HEK293T (cell line): ENCODE results near the gene MMP25.

ENCODE experiments used
- ARNT ChIP-seq: fragments of 450-650 bp; IDR thresholded peaks from 2 replicates; pipeline ENCODE4 v1.6.1; 2017; ENCODE audit warnings: mild to moderate bottlenecking
- BHLHE40 ChIP-seq: fragments of 450-650 bp; IDR thresholded peaks from 2 replicates; pipeline ENCODE4 v1.6.1; 2016; ENCODE audit warnings: mild to moderate bottlenecking, moderate library complexity, borderline replicate concordance
- CTBP1 ChIP-seq: fragments of 450-650 bp; IDR thresholded peaks from 2 replicates; pipeline ENCODE4 v1.6.1; 2016; ENCODE audit warnings: borderline replicate concordance
- ELF4 ChIP-seq: fragments of 450-650 bp; IDR thresholded peaks from 2 replicates; pipeline ENCODE4 v1.6.1; 2017; ENCODE audit warnings: antibody characterized with exemption
- FOXK2 ChIP-seq: fragments of 450-650 bp; IDR thresholded peaks from 2 replicates; pipeline ENCODE4 v1.6.1; 2016; ENCODE audit warnings: mild to moderate bottlenecking
- FOXM1 ChIP-seq: fragments of 450-650 bp; IDR thresholded peaks from 2 replicates; pipeline ENCODE4 v1.6.1; 2017; ENCODE audit warnings: mild to moderate bottlenecking, borderline replicate concordance
- HDGF ChIP-seq: fragments of 450-650 bp; IDR thresholded peaks from 2 replicates; pipeline ENCODE4 v1.6.1; 2017; ENCODE audit warnings: antibody characterized with exemption, borderline replicate concordance
- NFRKB ChIP-seq: fragments of 450-650 bp; IDR thresholded peaks from 2 replicates; pipeline ENCODE4 v1.6.1; 2016; ENCODE audit warnings: mild to moderate bottlenecking, moderate library complexity
- SP1 ChIP-seq: fragments of 450-650 bp; IDR thresholded peaks from 2 replicates; pipeline ENCODE4 v1.6.1; 2017
- SUZ12 ChIP-seq: fragments of 450-650 bp; IDR thresholded peaks from 2 replicates; pipeline ENCODE4 v1.6.1; 2016; ENCODE audit warnings: mild to moderate bottlenecking
- TARDBP ChIP-seq: fragments of 450-650 bp; IDR thresholded peaks from 2 replicates; pipeline ENCODE4 v1.6.1; 2016
- ZNF384 ChIP-seq: fragments of 450-650 bp; IDR thresholded peaks from 2 replicates; pipeline ENCODE4 v1.6.1; 2016

DNA sequence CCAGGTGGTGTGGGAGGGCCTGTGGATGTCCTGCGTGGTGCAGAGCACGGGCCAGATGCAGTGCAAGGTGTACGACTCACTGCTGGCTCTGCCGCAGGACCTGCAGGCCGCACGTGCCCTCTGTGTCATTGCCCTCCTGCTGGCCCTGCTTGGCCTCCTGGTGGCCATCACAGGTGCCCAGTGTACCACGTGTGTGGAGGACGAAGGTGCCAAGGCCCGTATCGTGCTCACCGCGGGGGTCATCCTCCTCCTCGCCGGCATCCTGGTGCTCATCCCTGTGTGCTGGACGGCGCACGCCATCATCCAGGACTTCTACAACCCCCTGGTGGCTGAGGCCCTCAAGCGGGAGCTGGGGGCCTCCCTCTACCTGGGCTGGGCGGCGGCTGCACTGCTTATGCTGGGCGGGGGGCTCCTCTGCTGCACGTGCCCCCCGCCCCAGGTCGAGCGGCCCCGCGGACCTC, 32.8 kb upstream of the MMP25 start:
- no peak for TF ChIP-seq SP1
- TF ChIP-seq ARNT, result no peak
- no peak for TF ChIP-seq FOXK2
- TF ChIP-seq FOXM1, result no peak
- no peak for TF ChIP-seq SUZ12
- TF ChIP-seq ELF4, result no peak
- no peak for TF ChIP-seq ZNF384
- no peak for TF ChIP-seq BHLHE40
- no peak for TF ChIP-seq HDGF
- TF ChIP-seq CTBP1, result no peak
- TF ChIP-seq NFRKB, result no peak
- TF ChIP-seq TARDBP, result no peak
